ENCODE data around the gene DPPA5.
"Not testable (repeated sequence)": the region's sequence is repeated elsewhere in the genome, so short reads cannot be mapped to it uniquely, and the experiment has no call there.

DPPA5 gene

GRCh38 chr6:73353636-73354593, at the start of gene DPPA5:
Gene DPPA5, minus strand, starts transcription at chr6:73354276. Its CDS starts 51 bp downstream, at chr6:73354225.
- no peak for DNase-seq (ENCODE audit: low spot score)

- DNase-seq (ENCODE audit: low spot score): no peak
Measured at GRCh38 chr6:73400656-73401055, 46.6 kb upstream of the DPPA5 start.

GRCh38 chr6:73395875-73396274, 41.8 kb upstream of the DPPA5 start:
- DNase-seq (ENCODE audit: low spot score): no peak

- DNase-seq (ENCODE audit: low spot score): peak; percentile 66
Measured at GRCh38 chr6:73394577-73395354, 40.7 kb upstream of the DPPA5 start, which contains the start of gene DDX43. Gene DDX43, plus strand, starts transcription at chr6:73394828. Its CDS starts 78 bp downstream, at chr6:73394906.

GRCh38 chr6:73393278-73393677, 39.2 kb upstream of the DPPA5 start:
- no peak for DNase-seq (ENCODE audit: low spot score)

- DNase-seq (ENCODE audit: low spot score): not testable (repeated sequence)
Measured at GRCh38 chr6:73392188-73392587, 38.1 kb upstream of the DPPA5 start.

- peak; percentile 58 for DNase-seq (ENCODE audit: low spot score)
Measured at GRCh38 chr6:73391675-73392074, 37.6 kb upstream of the DPPA5 start.

GRCh38 chr6:73389854-73390253, 35.8 kb upstream of the DPPA5 start:
- DNase-seq (ENCODE audit: low spot score): no peak

- peak; percentile 67 for DNase-seq (ENCODE audit: low spot score)
Measured at GRCh38 chr6:73388800-73389512, 34.9 kb upstream of the DPPA5 start.

GRCh38 chr6:73388433-73388799, 34.3 kb upstream of the DPPA5 start:
- no peak for DNase-seq (ENCODE audit: low spot score)

GRCh38 chr6:73382462-73383113, 28.5 kb upstream of the DPPA5 start:
- no peak for DNase-seq (ENCODE audit: low spot score)

- DNase-seq (ENCODE audit: low spot score): not testable (repeated sequence)
Measured at GRCh38 chr6:73381531-73381930, 27.5 kb upstream of the DPPA5 start.

GRCh38 chr6:73377225-73377624, 23.1 kb upstream of the DPPA5 start:
- no peak for DNase-seq (ENCODE audit: low spot score)

- DNase-seq (ENCODE audit: low spot score): no peak
Measured at GRCh38 chr6:73375216-73375615, 21.1 kb upstream of the DPPA5 start.

GRCh38 chr6:73372516-73372915, 18.4 kb upstream of the DPPA5 start:
- DNase-seq (ENCODE audit: low spot score): no peak

- no peak for DNase-seq (ENCODE audit: low spot score)
Measured at GRCh38 chr6:73371984-73372383, 17.9 kb upstream of the DPPA5 start.

- DNase-seq (ENCODE audit: low spot score): no peak
Measured at GRCh38 chr6:73369563-73369962, 15.5 kb upstream of the DPPA5 start, which contains the start of gene OOEP. Gene OOEP, minus strand, starts transcription at chr6:73369897. Its CDS starts 105 bp downstream, at chr6:73369792.

GRCh38 chr6:73369157-73369556, 15.1 kb upstream of the DPPA5 start:
- DNase-seq (ENCODE audit: low spot score): no peak

GRCh38 chr6:73368675-73369074, 14.6 kb upstream of the DPPA5 start:
- DNase-seq (ENCODE audit: low spot score): no peak

GRCh38 chr6:73367761-73368355, 13.8 kb upstream of the DPPA5 start:
- DNase-seq (ENCODE audit: low spot score): no peak

- DNase-seq (ENCODE audit: low spot score): no peak
Measured at GRCh38 chr6:73364549-73364948, 10.5 kb upstream of the DPPA5 start.
